IMR-90 (cell line): ENCODE results near the gene PRMT5.

Experiments used
- CTCF ChIP-seq: conservative IDR thresholded peaks from 2 replicates; pipeline ENCODE4 v1.5.1; 2012; ENCODE audit warnings: mild to moderate bottlenecking, low read depth, low read length, improper control_type of control experiment
- ELK1 ChIP-seq: fragments of 150-350 bp; IDR thresholded peaks from 2 replicates; pipeline ENCODE4 v1.6.1; 2016; ENCODE audit warnings: low read depth, mild to moderate bottlenecking, low read length, moderate library complexity, borderline replicate concordance
- MAZ ChIP-seq: IDR thresholded peaks from 2 replicates; pipeline ENCODE4 v1.6.1; 2012; ENCODE audit warnings: low read depth, mild to moderate bottlenecking, low read length, improper control_type of control experiment, moderate library complexity, borderline replicate concordance
- POLR2A ChIP-seq: IDR thresholded peaks from 2 replicates; pipeline ENCODE4 v1.6.1; 2012; ENCODE audit warnings: mild to moderate bottlenecking, low read depth, low read length
- RAD21 ChIP-seq: IDR thresholded peaks from 2 replicates; pipeline ENCODE4 v1.6.1; 2012; ENCODE audit warnings: low read length, improper control_type of control experiment
- RCOR1 ChIP-seq: IDR thresholded peaks from 2 replicates; pipeline ENCODE4 v1.6.1; 2012; ENCODE audit warnings: mild to moderate bottlenecking, low read length, improper control_type of control experiment; ENCODE audit not compliant: insufficient replicate concordance
- RFX5 ChIP-seq: IDR thresholded peaks from 2 replicates; pipeline ENCODE4 v1.8.0; 2012; ENCODE audit warnings: low read depth, mild to moderate bottlenecking, low read length, moderate library complexity
- SMC3 ChIP-seq: fragments of 150-350 bp; IDR thresholded peaks from 2 replicates; pipeline ENCODE4 v1.6.1; 2016; ENCODE audit warnings: low read depth, mild to moderate bottlenecking, antibody characterized with exemption, low read length, moderate library complexity
- TF ChIP-seq, protein P1 (sequence below): fragments of 150-350 bp; IDR thresholded peaks from 2 replicates; pipeline ENCODE4 v1.6.1; 2017; ENCODE audit warnings: mild to moderate bottlenecking, antibody characterized with exemption, low read length, low read depth

- TF ChIP-seq MAZ (no peak), CTCF (no peak), RFX5 (no peak), POLR2A (no peak), RCOR1 (no peak), RAD21 (no peak), SMC3 (no peak), ELK1 (no peak)
- TF ChIP-seq, protein P1, sequence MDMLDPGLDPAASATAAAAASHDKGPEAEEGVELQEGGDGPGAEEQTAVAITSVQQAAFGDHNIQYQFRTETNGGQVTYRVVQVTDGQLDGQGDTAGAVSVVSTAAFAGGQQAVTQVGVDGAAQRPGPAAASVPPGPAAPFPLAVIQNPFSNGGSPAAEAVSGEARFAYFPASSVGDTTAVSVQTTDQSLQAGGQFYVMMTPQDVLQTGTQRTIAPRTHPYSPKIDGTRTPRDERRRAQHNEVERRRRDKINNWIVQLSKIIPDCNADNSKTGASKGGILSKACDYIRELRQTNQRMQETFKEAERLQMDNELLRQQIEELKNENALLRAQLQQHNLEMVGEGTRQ = no peak
Observed at GRCh38 chr14:22888662-22889061, 40.5 kb downstream of the PRMT5 start.
